GM11168 (cell line): ENCODE measurements around the gene OR2Y1.
"Not testable (repeated sequence)": the region's sequence is repeated elsewhere in the genome, so short reads cannot be mapped to it uniquely, and the experiment has no call there.

Source experiments
- in situ Hi-C: fragments of 300-500 bp; cut with MboI; formaldehyde crosslinking; loops from one replicate; pipeline ENCODE4 v1.12.0; 2022; ENCODE audit warnings: low sequenced_read_pairs; ENCODE audit not compliant: unreplicated experiment

Gene OR2Y1

GRCh38 chr5:180739958-180740357 is at the start of gene OR2Y1:
OR2Y1 (minus strand) TSS chr5:180740058; CDS start chr5:180740058, 0 bp downstream.
- in situ Hi-C loops = no loop called here

GRCh38 chr5:180788651-180789410 is 49.0 kb upstream of the OR2Y1 start:
- in situ Hi-C loops = not testable (repeated sequence)

- in situ Hi-C loops = no loop called here
These were observed 48.0 kb upstream of the OR2Y1 start for GRCh38 chr5:180787711-180788431.

GRCh38 chr5:180786531-180787398 is 46.9 kb upstream of the OR2Y1 start:
- in situ Hi-C loops = no loop called here

- in situ Hi-C loops = no loop called here
These were observed 46.0 kb upstream of the OR2Y1 start for GRCh38 chr5:180785794-180786221.

- in situ Hi-C loops = no loop called here
These were observed 45.4 kb upstream of the OR2Y1 start for GRCh38 chr5:180785121-180785781.

GRCh38 chr5:180784497-180785097 is 44.7 kb upstream of the OR2Y1 start:
- in situ Hi-C loops = no loop called here

- in situ Hi-C loops = no loop called here
These were observed 43.6 kb upstream of the OR2Y1 start for GRCh38 chr5:180783340-180784052.

- in situ Hi-C loops = no loop called here
These were observed 42.9 kb upstream of the OR2Y1 start for GRCh38 chr5:180782748-180783147.

GRCh38 chr5:180781900-180782326 is 42.1 kb upstream of the OR2Y1 start:
- in situ Hi-C loops = not testable (repeated sequence)

GRCh38 chr5:180779985-180780610 is 40.2 kb upstream of the OR2Y1 start:
- in situ Hi-C loops = no loop called here

GRCh38 chr5:180777475-180777874 is 37.6 kb upstream of the OR2Y1 start:
- in situ Hi-C loops = no loop called here

GRCh38 chr5:180776376-180776775 is 36.5 kb upstream of the OR2Y1 start:
- in situ Hi-C loops = no loop called here

GRCh38 chr5:180775624-180776023 is 35.8 kb upstream of the OR2Y1 start:
- in situ Hi-C loops = no loop called here

GRCh38 chr5:180771839-180772238 is 32.0 kb upstream of the OR2Y1 start:
- in situ Hi-C loops = no loop called here

GRCh38 chr5:180769821-180770220 is 30.0 kb upstream of the OR2Y1 start:
- in situ Hi-C loops = no loop called here

- in situ Hi-C loops = no loop called here
These were observed 15.7 kb upstream of the OR2Y1 start for GRCh38 chr5:180755601-180756000.

- in situ Hi-C loops = no loop called here
These were observed 4.4 kb upstream of the OR2Y1 start for GRCh38 chr5:180744253-180744652.

GRCh38 chr5:180742727-180743126 is 2.9 kb upstream of the OR2Y1 start:
- in situ Hi-C loops = no loop called here
